ENCODE measurements around the gene TEX51. TPM values are rescaled to one million over a fixed set of nuclear protein-coding genes. Genes with fewer than 3 reads are reported as not detected.

Gene TEX51
- total RNA-seq, 1 donor from 2014 or later: not detected

DNA sequence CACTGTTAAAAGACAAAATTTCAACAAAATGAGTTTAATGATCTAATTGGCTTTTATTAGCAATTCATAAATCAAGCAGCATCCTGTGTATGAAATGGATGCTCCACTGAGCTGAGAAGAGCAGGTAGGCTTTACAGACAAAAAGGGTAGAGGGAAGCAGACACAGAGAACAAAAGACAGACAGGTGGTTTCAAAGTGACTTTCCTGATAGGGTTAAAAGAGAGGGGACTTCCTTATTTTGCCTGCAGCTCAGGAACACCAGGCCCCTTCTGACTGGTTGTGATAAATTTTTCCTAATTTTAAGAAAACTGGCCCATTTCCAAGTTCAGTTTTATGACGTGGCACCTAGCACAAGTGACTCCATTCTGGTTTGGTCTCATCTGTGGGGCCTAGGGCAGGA lies 11.9 kb downstream of the TEX51 start:
- no peak for DNase-seq (ENCODE audit: low read depth)
- TF ChIP-seq, protein P1, sequence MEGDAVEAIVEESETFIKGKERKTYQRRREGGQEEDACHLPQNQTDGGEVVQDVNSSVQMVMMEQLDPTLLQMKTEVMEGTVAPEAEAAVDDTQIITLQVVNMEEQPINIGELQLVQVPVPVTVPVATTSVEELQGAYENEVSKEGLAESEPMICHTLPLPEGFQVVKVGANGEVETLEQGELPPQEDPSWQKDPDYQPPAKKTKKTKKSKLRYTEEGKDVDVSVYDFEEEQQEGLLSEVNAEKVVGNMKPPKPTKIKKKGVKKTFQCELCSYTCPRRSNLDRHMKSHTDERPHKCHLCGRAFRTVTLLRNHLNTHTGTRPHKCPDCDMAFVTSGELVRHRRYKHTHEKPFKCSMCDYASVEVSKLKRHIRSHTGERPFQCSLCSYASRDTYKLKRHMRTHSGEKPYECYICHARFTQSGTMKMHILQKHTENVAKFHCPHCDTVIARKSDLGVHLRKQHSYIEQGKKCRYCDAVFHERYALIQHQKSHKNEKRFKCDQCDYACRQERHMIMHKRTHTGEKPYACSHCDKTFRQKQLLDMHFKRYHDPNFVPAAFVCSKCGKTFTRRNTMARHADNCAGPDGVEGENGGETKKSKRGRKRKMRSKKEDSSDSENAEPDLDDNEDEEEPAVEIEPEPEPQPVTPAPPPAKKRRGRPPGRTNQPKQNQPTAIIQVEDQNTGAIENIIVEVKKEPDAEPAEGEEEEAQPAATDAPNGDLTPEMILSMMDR (conservative IDR thresholded peaks at IDR 0.05; ENCODE audit: low read depth, low read length): no peak

DNA sequence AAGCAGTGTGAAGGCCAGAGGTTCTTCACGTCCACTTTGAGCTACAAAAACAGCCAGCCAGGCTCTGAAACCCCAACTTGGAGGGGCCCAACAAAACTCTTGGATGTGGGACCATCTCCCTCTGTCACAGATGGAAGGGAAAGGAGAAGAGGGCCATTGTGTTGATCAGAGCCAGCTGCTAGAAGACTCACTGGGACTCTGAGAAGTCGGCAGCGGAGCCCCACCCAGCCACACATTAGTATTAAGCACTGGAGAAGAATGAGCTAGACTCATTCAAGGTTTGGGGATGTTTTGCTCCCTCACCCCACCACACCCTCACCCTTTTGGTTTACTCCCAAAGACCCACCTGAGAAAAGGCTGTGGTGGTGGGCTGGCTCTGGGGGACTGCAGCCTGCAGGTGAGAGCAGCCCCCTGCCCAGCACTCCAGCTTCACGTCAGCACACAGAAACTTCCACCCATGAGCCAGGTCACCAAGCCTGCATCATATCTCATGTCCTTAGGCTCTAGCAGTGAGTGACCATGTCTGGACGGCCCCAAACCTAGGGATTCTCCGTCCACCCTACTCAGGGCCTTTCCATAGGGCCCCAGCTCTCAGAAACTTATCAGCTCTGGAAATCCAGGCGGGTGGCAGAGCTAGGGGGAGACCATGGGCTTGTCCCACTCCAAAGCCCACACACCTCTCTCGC lies 12.6 kb downstream of the TEX51 start:
- H3K4me3 ChIP-seq (ENCODE audit: low read depth, low read length): no peak overlapping the region
- TF ChIP-seq, protein P1 (conservative IDR thresholded peaks at IDR 0.05; ENCODE audit: low read depth, low read length): no peak
- no peak for DNase-seq (ENCODE audit: low read depth)

More for the DNA sequence above, 11.9 kb downstream of the TEX51 start:
- no peak overlapping the region for H3K4me3 ChIP-seq (ENCODE audit: low read depth, low read length)

DNA sequence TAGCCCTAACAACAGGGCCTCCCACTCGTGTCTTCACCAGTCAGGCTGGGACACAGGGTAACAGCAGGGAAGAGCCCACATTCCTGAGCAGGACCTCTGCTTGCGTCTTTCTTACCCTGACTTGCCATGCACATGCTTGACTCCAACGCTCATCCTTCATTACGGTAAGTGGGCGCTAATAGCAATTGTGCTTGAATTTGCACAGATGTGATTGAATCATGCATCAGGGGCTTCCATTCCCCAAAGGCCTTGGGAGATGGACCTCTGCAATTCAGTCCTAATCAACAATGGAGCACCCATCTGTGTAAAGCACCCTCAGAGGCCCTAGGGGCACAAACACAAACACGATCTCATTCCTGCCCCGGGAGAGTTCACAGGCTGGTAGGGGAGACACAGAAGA lies 13.5 kb downstream of the TEX51 start:
- no peak overlapping the region for H3K4me3 ChIP-seq (ENCODE audit: low read depth, low read length)
- no peak for DNase-seq (ENCODE audit: low read depth)
- TF ChIP-seq, protein P1 (conservative IDR thresholded peaks at IDR 0.05; ENCODE audit: low read depth, low read length): no peak

DNA sequence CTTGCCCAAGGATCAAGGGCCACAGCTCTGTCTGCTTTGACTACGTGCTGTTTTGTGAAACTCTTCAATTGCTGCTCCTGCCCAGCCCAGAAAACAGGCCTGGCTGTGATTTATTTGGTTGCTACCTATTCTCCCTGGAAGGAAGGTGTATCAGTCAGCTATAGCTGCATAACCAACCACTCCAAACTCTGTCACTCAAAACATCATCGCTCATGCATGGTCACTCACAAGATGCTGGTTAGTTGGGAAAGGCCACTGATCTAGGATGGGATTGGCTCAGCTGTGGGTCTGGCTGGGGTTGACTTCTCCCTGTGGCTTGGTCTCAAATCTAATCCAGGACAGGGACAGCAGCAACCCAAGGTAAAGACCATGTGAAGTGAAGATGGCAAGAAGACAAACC lies 14.6 kb downstream of the TEX51 start:
- DNase-seq (ENCODE audit: low read depth): no peak
- no peak overlapping the region for H3K4me3 ChIP-seq (ENCODE audit: low read depth, low read length)
- TF ChIP-seq, protein P1 (conservative IDR thresholded peaks at IDR 0.05; ENCODE audit: low read depth, low read length): no peak

DNA sequence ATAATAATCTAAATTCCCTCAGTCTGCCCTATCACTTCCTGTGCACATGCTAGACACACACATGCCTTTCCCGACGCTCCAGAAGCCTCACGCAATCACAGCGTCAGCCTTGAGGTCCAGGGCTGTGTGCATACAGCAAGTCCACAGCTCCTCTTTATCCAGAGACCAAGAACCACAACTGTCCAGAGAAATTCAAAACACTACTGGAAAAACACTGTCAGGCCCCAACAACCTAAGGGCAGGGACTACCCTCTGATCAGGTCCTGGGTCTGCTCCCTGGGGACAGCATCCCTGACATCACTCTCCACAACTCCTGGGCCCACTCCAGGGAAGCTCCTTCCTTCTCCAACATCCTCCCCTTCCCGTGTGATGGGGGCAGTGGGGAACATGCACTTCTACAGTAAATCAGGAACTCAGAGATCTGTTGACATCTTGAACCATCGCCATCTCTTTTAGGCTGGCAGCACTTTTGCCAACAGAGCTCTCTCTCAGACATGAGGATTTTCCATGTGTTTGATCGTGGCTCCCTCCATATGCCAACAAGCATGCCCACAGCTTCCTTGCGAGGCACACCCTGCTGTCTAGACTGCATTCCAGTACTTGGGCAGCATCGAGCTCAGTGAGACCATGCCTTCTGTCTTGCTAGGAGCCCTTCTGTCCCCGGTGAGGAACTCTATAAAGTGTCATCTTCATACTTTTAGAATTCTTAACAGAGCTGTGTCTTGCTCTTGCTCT lies 15.4 kb downstream of the TEX51 start:
- H3K4me3 ChIP-seq (ENCODE audit: low read depth, low read length): no peak overlapping the region
- TF ChIP-seq, protein P1 (conservative IDR thresholded peaks at IDR 0.05; ENCODE audit: low read depth, low read length): no peak
- DNase-seq (ENCODE audit: low read depth): no peak

DNA sequence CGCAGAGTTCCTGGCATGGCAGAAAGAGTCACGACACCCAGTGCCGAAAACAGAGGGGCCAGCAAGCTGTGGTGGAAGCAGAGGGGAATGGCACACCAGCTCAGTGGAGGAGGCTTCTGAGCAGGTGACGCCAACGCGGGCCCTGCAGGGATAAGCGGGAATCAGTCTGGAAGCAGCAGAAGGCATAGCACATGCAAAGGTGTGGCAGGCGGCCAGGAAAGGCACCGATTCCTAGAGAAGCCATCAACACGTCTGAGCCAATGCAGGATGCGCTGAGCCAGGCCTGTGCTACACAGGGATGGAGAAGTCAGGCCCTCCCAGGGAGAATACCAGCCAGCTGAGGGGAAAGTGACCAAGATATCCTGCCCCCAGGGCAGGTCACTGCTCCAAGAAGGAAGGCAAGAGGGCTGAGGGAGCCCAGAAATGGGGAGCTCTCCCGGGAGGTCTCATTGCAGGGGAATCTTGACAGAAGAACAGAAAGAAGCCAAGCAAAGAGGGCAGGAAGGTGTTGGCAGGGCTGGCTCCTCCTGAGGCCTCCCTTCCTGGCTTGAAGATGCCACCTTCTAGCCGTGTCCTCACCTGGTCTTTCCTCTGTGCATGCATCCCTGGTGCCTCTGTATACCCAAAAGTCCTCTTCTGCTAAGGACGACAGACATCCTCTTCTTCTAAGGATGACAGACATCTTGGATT lies 16.3 kb downstream of the TEX51 start:
- DNase-seq (ENCODE audit: low read depth): no peak
- no peak overlapping the region for H3K4me3 ChIP-seq (ENCODE audit: low read depth, low read length)
- TF ChIP-seq, protein P1 (conservative IDR thresholded peaks at IDR 0.05; ENCODE audit: low read depth, low read length): no peak
